ENCODE measurements around the gene TMEM62. TPM values are rescaled to one million over a fixed set of nuclear protein-coding genes. Genes with fewer than 3 reads are reported as not detected.

The TMEM62 gene
- polyA plus RNA-seq, 1 donor from 2014 or later, result 8.7 TPM

DNA sequence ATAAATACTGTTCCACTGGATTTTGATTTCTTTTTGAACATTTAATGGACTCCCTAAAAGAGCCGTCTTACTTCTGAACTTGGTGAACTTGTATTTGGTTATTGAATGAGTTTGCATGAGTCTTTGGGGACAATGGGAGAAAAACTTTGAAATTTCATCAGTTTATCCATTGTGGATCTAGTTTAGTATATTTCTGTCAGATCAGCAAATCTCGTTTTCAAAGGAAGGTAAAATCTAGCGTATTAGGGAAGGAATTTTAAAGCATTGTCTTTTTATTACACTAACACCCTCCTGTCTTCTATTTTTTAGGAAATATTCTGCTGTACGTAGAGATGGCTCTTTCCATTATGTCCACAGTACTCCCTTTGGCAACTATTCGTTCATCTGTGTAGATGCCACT lies 12.8 kb downstream of the TMEM62 start:
- H3K36me3 ChIP-seq (ENCODE audit: insufficient read depth, low read length), result no peaks in the 10 kb centered on the region
- H3K9me3 ChIP-seq (ENCODE audit: low read length), result no peaks in the 10 kb centered on the region
- H3K4me2 ChIP-seq (ENCODE audit: low read length), result no peak overlapping the region
- no peak overlapping the region for H3K9ac ChIP-seq (ENCODE audit: low read length)
- H3K4me3 ChIP-seq (ENCODE audit: low read length), result no peak overlapping the region
- H3K9me2 ChIP-seq (ENCODE audit: insufficient read depth, low read length), result no peaks in the 10 kb centered on the region
- no peaks in the 10 kb centered on the region for H3K79me2 ChIP-seq (replicated peaks; ENCODE audit: insufficient read depth, low read length)
- TF ChIP-seq EP300 (conservative IDR thresholded peaks at IDR 0.05; ENCODE audit: poor library complexity, severe bottlenecking), result no peak
- no peak for TF ChIP-seq TAF1 (IDR thresholded peaks at IDR 0.05; ENCODE audit: low read depth)
- TF ChIP-seq, protein P1, sequence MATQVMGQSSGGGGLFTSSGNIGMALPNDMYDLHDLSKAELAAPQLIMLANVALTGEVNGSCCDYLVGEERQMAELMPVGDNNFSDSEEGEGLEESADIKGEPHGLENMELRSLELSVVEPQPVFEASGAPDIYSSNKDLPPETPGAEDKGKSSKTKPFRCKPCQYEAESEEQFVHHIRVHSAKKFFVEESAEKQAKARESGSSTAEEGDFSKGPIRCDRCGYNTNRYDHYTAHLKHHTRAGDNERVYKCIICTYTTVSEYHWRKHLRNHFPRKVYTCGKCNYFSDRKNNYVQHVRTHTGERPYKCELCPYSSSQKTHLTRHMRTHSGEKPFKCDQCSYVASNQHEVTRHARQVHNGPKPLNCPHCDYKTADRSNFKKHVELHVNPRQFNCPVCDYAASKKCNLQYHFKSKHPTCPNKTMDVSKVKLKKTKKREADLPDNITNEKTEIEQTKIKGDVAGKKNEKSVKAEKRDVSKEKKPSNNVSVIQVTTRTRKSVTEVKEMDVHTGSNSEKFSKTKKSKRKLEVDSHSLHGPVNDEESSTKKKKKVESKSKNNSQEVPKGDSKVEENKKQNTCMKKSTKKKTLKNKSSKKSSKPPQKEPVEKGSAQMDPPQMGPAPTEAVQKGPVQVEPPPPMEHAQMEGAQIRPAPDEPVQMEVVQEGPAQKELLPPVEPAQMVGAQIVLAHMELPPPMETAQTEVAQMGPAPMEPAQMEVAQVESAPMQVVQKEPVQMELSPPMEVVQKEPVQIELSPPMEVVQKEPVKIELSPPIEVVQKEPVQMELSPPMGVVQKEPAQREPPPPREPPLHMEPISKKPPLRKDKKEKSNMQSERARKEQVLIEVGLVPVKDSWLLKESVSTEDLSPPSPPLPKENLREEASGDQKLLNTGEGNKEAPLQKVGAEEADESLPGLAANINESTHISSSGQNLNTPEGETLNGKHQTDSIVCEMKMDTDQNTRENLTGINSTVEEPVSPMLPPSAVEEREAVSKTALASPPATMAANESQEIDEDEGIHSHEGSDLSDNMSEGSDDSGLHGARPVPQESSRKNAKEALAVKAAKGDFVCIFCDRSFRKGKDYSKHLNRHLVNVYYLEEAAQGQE (IDR thresholded peaks at IDR 0.05; ENCODE audit: borderline replicate concordance), result no peak
- no peak for TF ChIP-seq MXI1 (conservative IDR thresholded peaks at IDR 0.05; ENCODE audit: poor library complexity, severe bottlenecking)
- no peak for TF ChIP-seq RAD21 (conservative IDR thresholded peaks at IDR 0.05)
- TF ChIP-seq POLR2AphosphoS5 (IDR thresholded peaks at IDR 0.05), result no peak
- no peak for TF ChIP-seq EZH2 (IDR thresholded peaks at IDR 0.05; ENCODE audit: borderline replicate concordance, insufficient read depth, low read length, poor library complexity, severe bottlenecking)
- TF ChIP-seq, protein P2, sequence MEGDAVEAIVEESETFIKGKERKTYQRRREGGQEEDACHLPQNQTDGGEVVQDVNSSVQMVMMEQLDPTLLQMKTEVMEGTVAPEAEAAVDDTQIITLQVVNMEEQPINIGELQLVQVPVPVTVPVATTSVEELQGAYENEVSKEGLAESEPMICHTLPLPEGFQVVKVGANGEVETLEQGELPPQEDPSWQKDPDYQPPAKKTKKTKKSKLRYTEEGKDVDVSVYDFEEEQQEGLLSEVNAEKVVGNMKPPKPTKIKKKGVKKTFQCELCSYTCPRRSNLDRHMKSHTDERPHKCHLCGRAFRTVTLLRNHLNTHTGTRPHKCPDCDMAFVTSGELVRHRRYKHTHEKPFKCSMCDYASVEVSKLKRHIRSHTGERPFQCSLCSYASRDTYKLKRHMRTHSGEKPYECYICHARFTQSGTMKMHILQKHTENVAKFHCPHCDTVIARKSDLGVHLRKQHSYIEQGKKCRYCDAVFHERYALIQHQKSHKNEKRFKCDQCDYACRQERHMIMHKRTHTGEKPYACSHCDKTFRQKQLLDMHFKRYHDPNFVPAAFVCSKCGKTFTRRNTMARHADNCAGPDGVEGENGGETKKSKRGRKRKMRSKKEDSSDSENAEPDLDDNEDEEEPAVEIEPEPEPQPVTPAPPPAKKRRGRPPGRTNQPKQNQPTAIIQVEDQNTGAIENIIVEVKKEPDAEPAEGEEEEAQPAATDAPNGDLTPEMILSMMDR (IDR thresholded peaks at IDR 0.05; ENCODE audit: poor library complexity, severe bottlenecking), result no peak
- no peak for TF ChIP-seq SMC3 (conservative IDR thresholded peaks at IDR 0.05; ENCODE audit: poor library complexity)
- H3K27ac ChIP-seq (ENCODE audit: low read length), result no peak overlapping the region
- H4K20me1 ChIP-seq (ENCODE audit: insufficient read depth), result no peaks in the 10 kb centered on the region
- H2AFZ ChIP-seq (ENCODE audit: low read depth, low read length), result no peak overlapping the region
- no peaks in the 10 kb centered on the region for H3K27me3 ChIP-seq (ENCODE audit: insufficient read depth, low read depth, low read length)
- no peaks in the 10 kb centered on the region for H3F3A ChIP-seq (ENCODE audit: insufficient read depth, low read length, poor library complexity, severe bottlenecking)

DNA sequence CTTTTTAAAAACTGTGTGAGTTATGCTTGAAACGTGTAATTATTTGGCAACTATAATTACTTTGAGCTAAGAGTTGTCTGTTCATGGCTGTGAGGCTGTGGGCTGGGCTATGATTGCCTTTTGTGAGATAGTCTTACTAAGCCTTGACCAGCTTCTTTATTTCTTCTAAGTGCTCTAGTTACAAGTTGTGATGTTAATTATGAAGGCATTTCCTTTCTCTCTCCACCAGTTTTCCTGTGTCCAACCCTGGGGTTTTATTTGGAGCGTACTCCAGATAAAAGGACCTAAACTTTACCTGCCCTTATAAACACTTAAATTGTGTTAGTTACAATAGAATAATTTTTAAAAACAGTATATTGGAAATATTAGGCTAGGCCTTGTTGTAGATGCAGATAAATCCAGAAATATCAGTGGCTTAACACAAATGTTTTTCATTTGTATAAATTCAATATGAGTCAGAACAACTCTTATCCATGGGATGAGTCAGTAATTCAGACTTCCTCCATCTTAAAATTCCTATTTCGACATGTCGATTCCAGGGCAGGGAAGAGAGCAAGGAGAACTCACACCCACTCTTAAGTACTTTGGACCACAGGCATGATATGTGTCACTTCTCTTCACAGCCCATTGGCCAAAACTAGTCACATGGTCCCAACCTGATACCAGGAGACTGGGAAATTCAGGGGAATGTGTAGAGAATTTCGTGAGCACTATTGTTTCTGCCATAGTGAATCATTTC lies 17.0 kb downstream of the TMEM62 start:
- Histone ChIP-seq H3K9me3 (ENCODE audit: low read length) (no peaks in the 10 kb centered on the region), H3K27me3 (ENCODE audit: insufficient read depth, low read depth, low read length) (no peaks in the 10 kb centered on the region), H3K27ac (ENCODE audit: low read length) (no peak overlapping the region), H3K9me2 (ENCODE audit: insufficient read depth, low read length) (no peaks in the 10 kb centered on the region), H4K20me1 (ENCODE audit: insufficient read depth) (no peaks in the 10 kb centered on the region), H3F3A (ENCODE audit: insufficient read depth, low read length, poor library complexity, severe bottlenecking) (no peaks in the 10 kb centered on the region), H3K9ac (ENCODE audit: low read length) (no peak overlapping the region), H3K79me2 (replicated peaks; ENCODE audit: insufficient read depth, low read length) (no peaks in the 10 kb centered on the region), H2AFZ (ENCODE audit: low read depth, low read length) (no peak overlapping the region), H3K4me2 (ENCODE audit: low read length) (no peak overlapping the region), H3K36me3 (ENCODE audit: insufficient read depth, low read length) (no peaks in the 10 kb centered on the region), H3K4me3 (ENCODE audit: low read length) (no peak overlapping the region)
- TF ChIP-seq MXI1 (conservative IDR thresholded peaks at IDR 0.05; ENCODE audit: poor library complexity, severe bottlenecking) (no peak), EP300 (conservative IDR thresholded peaks at IDR 0.05; ENCODE audit: poor library complexity, severe bottlenecking) (no peak)
- TF ChIP-seq, protein P1 (IDR thresholded peaks at IDR 0.05; ENCODE audit: borderline replicate concordance), result no peak
